8988T (cell line): ENCODE measurements around the gene IPO13.

Experiments used
- DNase-seq: peaks from one replicate; pipeline ENCODE4 v3.0.0; 2011

IPO13 gene

DNA sequence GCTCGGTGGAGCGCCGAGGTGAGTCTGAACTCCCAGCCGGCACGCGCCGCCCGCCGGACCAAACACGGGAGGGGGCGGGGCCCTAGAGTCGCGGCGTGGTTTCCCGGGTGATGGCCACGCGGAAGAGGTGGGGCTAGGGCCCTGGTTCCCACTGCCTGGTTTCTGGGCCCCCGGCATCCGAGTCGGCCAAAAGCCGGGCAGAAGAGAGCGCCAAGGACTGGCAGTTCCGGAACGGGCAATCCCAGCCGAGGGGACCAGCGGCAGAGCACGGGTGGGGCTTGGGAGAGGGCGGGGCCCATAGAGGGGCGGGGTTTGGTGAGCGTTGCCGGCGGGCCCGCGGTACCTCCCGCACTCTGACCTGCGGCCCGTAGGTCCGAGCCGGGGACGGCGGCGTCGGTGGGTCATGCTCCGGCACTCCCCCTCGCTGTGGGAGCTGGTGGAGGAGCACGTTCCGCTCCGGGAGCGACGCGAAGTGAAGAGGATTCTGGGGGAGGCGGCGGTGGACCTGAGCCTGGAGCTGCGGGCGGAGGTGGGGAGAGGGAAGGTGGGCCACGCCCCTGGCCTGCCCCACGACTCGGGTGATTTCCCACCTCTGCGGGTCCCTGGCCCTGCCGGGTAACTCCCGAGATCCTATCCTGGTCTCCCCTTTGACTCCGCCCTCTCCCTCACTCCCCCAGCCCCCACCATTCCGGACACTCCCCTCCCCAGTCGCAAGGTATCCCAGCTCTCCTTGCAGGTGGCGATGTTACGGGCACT, 44.9 kb downstream of the IPO13 start, which contains the start of gene CCDC24:
Gene CCDC24 (plus strand): TSS at position 124 of the 756 bp plus-strand sequence. CDS start 280 bp downstream, at position 404.
- peak; percentile 80 for DNase-seq

DNA sequence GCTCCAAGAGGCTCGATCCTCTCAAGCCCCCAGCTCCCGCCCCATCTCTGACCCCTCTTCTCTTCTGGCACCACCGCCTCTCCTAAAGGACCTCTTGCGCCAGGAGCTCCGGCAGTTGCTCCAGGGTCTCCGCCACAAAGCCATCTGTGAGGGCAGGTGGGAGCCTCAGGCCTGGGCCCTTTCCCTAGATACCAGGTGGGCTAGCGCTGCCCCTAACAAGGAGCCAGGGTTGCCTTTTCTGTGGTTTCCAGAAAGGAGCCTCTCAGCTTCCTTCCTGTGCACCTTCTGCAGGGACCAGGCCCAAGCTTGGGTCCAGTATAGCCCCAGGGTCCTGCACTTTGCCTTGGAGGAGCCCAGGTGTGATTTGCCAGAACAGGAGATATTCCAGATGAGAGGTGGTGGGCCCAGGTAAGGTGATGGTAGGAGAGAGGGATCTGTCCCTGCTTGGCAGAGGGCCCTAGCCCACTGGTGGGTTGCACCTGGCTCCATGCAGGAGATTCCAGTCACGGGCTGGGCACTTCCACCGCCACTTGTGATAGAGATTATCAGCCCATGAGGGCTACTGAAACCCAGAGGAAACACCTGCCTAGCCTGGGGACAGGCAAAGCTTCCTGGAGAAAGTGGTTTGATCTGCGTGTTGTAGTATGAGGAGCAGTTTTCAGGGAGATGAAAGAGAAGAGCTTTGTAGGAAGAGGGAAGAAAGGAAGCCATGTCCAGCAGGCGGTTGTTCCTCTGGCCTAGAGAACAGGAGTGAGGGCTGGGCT, 45.7 kb downstream of the IPO13 start:
- DNase-seq: no peak

DNA sequence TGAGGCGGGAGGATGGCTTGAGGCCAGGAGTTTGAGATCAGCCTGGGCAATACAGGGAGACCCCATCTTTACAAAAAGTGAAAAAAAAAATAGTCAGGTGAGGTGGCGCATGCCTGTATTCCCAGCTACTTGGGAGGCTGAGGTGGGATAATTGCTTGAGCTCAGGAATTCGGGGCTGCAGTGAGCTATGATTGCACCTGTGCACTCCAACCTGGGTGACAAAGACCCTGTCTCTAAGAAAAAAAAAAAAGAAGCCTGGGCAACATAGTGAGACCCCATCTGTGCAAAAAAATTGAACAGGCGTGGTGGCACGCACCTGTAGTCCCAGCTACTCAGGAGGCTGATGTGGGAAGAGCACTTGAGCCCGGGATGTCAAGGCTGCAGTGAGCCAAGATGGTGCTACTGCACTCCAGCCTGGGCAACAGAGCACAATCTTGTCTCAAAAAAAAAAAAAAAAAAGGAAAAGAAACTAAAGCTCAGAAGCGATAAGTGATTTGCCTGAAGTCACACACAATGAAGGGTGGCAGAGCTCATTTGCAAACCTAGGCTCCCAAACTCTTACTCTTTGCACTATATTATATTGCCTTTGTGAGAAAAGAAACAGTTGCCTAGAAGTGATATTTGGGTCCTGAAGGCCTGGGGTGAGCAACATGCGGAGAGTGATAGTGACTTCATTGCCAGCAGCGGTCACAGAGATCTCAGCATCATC, 46.6 kb downstream of the IPO13 start:
- DNase-seq: no peak

DNA sequence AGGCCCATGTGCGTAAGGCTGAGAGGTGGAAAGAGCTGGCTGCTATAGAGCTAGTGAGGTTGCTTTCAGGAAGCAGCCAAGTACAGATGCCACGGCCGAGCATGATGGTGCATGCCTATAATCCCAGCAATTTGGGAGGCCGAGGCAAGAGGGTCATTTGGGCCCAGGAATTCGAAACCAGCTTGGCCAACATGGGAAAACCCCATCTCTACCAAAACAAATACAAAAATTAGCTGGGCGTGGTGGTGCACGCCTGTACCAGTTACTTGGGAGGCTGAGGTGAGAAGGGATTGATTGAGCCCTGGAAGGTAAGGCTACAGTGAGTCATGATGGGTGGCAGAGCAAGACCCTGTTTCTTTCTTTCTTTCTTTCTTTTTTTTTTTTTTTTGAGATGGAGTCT, 47.3 kb downstream of the IPO13 start:
- DNase-seq: no peak

DNA sequence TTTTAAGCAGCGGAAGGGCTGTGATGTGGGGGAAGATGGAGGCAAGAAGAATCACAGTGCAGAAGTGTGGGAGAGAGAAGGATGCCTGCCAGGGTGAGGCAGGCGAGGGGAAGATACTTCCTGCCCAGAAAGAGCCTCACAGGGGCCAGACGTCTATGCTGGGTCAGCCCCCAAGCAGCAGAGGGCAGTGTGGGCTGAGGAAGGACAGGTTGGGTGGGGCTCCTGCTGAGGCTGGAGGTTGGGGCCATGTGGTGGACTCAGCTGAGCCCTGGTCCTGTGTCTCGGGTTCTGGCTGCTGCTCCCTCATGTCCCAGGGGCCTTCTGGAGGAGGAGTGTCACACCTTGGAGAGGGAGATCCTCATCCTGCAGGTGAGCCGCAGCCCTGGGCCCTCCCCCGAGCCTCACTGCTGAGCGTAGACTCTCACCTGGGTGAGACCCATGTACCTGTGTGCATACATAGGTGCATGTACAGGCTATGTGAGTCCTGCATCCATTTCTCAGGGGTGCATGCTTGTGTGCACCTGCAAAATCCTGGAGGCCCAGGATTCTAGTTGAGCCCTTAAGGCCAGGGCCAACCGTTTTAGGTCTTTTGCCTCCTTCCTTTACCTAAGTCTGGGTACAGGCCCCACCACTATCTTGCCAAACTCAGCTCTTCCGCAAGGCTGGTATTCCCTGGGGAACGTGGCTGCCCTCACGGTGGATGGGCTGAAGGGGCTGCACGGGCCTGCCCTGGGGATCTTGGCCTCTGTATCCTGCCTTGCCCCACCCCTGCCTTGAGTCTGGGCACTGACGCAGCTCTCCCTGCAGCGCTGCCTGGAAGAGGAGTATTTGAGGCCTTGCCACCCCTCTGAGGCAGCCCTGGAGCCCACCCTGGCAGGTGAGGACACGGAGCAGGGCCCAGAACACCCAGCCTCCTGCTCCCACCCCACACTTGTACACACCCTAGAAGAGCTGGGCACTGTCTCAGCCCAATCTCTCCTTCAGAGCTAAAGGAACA, 48.3 kb downstream of the IPO13 start:
- DNase-seq: peak; percentile 71

- no peak for DNase-seq
Measured at GRCh38 chr1:43995984-43996732, 49.4 kb downstream of the IPO13 start.

GRCh38 chr1:43996733-43997115, 50.0 kb downstream of the IPO13 start:
- DNase-seq: no peak

GRCh38 chr1:43997295-43997999, 50.7 kb downstream of the IPO13 start:
- DNase-seq: no peak

- DNase-seq: no peak
Measured at GRCh38 chr1:43998000-43998378, 51.2 kb downstream of the IPO13 start.

DNA sequence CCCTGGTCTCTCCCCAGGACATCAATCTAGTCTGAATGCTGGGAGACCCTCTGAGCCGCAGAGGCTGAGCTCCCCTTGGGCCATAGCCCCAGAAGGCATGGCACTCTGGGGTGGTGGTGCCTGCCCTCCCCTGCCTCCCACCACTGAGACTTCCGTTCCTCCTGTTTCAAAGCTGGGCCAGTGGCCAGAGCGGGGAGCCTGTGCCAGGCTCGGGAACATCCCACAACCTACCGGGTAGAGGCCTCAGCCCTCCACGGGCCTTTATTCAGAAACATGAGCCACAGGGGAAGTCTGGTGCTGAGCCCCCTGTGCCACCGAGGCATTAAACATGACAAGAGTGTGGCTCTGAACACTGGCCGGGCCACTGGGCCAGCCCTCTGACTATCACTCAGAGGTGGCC, 52.7 kb downstream of the IPO13 start:
- DNase-seq: no peak

DNA sequence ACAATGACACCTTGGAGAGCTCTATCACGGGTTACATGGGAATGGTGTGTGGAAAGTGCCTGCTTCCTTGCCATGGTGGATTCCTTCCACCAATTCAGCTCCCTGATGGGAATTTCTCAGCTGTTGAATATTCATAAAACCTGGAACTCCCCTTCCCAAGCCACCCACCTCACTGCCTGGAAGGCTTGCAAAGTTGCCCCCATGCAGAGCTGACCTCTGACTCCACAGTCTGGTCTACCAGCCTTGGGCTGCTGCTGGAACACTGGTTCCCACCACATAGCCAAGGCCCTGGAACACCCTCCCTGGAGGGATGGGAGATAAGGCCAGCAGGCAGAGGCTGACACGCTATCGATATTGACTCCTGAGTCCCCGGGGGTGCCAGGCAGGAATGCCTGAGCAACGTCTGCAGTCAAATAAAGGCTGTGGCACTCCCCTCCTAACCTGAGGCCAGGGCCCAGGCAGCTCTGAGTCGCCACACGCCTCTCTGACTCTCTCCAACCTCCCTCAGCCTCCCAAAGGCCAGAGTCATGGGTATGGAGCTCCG, 53.4 kb downstream of the IPO13 start:
- no peak for DNase-seq

GRCh38 chr1:44002165-44002564, 55.4 kb downstream of the IPO13 start:
- DNase-seq: no peak

GRCh38 chr1:44002606-44003157, 55.9 kb downstream of the IPO13 start:
- DNase-seq: no peak

DNA sequence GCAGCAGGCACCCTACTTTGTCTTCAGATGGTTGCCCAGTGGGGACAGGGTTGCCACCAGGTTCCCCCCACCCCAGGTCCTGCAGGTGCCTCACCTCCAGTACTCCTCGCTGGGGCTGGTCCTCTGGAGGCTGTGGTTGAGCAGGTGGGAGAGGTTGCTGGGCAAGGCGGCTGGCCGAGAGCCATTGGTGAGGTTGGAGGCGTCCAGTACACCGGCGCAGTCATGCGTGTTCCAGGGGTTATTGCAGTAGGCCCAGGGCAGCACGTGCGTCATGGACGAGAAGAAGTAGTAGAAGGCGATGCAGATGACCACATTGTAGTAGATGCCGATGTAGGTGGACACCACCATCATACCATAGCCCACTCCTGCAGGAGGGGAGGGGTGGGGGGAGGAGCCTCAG, 61.5 kb downstream of the IPO13 start:
- DNase-seq: no peak

- DNase-seq: no peak
Measured at GRCh38 chr1:44010935-44011471, 64.3 kb downstream of the IPO13 start.

DNA sequence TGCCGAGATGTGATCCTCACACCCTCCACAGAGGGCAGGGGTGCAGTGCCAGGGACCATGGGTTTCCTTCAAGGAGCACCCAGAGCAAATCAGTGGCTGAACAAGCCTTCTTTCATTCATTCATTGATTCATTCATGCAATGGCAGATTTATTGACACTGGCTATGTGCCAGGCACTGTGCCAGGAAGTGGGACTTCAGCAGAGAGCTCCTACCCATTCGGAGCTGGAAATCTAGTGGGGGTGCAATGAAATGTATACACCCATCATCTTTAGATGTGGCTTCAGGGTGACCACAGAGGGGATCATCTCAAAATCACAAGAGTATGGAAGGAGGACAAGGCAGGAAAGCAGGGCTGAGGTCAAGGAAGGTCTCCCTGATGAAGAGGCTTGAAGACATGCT, 65.7 kb downstream of the IPO13 start:
- no peak for DNase-seq

DNA sequence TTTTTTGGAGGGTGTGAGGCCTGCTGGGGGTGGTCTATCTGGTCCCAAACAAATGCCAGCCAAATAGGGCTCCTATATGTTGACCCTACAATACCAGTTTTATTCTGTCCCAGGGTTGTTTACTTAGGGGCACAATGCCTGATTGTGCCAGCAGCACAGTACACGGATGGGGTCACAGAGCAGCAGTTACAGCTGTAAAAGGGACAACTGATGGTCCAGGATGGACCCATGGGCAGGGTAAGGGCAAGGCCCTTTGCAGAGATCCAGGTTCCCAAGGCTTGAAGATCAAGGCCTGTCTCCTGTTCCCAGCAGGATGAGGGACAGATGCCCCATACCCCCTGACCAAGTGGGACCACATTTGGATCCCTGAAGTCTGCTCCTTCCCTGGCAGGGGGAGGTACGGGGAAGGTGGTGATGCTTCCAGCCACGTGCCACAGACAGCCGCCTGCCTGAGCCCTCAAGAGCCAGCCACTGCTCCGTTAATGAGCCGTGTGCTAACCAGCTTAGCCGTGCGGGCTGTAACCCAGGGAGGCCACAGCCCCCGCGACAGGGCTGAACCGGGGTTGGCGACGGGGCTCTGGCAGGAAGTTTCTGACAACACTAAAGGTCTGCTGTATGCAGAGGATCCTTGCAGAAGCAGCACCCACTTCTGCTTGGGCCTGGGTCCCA, 66.3 kb downstream of the IPO13 start:
- no peak for DNase-seq

- DNase-seq: no peak
Measured at GRCh38 chr1:44013949-44014348, 67.2 kb downstream of the IPO13 start.

GRCh38 chr1:44014365-44015104, 67.8 kb downstream of the IPO13 start:
- DNase-seq: no peak
